ENCODE measurements around the gene NEIL1.

NEIL1 gene

DNA sequence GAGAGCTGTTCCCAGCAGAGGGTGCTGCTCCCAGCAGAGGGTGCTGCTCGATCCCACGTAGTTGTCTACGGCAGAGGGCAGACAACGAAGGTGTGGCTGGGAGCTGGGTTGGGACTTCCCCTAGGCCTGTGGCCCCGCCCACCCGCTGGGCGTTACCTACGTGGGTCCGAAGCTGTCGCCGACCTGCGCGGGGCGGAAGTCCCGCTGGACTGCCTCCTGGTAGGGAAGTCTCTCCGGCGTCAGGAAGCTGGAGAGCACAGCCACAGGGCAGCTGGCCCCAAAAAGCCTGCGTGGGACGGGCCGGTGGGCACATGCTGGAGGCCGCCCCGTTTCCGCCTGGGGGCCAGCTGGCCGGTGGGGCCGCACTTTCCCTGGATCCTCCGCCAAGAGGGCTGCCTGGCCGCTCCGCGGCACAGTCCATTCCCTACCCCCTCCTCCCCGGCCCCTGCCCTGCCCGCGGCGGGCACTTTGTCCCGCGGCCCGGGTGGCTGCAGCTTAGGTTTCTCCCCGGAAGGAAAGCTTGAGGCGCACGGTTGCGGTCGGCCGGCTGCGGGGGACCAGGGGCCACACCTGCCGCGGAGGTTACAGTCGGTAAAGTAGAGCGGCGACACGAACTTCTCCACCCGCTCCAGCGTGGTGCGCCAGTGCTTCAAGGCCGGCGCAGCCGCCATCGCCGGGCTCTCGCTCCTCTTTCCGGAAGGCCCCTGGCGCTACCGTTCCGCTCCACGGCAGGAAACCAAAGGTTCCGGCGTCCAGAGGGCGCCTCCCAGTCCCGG is 21.3 kb downstream of the NEIL1 start, which contains the start of gene MAN2C1:
Gene MAN2C1 (minus strand): TSS at position 695 of the 776 bp plus-strand sequence. CDS start 24 bp downstream, at position 671.
- TF ChIP-seq, protein P1, sequence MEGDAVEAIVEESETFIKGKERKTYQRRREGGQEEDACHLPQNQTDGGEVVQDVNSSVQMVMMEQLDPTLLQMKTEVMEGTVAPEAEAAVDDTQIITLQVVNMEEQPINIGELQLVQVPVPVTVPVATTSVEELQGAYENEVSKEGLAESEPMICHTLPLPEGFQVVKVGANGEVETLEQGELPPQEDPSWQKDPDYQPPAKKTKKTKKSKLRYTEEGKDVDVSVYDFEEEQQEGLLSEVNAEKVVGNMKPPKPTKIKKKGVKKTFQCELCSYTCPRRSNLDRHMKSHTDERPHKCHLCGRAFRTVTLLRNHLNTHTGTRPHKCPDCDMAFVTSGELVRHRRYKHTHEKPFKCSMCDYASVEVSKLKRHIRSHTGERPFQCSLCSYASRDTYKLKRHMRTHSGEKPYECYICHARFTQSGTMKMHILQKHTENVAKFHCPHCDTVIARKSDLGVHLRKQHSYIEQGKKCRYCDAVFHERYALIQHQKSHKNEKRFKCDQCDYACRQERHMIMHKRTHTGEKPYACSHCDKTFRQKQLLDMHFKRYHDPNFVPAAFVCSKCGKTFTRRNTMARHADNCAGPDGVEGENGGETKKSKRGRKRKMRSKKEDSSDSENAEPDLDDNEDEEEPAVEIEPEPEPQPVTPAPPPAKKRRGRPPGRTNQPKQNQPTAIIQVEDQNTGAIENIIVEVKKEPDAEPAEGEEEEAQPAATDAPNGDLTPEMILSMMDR (IDR thresholded peaks at IDR 0.05; ENCODE audit: control extremely low read depth, extremely low read depth, low read depth, missing control alignments) = peak; percentile 75
- ChIA-PET CTCF (interaction anchor here (0.6 to 4.5 kb wide), 46 partner anchors 8 to 434 kb away, joined by 3 to 47 read pairs (median 5); partner anchors contain the start of genes IMP3, NEIL1, SIN3A and SNUPN), POLR2A (interaction anchor here (0.6 to 2.8 kb wide), 13 partner anchors 15 to 506 kb away, joined by 3 to 23 read pairs (median 4); partner anchors contain the start of genes IMP3, PTPN9, SIN3A and SNX33)
- peak; percentile 97 for DNase-seq (ENCODE audit: extremely low spot score)

DNA sequence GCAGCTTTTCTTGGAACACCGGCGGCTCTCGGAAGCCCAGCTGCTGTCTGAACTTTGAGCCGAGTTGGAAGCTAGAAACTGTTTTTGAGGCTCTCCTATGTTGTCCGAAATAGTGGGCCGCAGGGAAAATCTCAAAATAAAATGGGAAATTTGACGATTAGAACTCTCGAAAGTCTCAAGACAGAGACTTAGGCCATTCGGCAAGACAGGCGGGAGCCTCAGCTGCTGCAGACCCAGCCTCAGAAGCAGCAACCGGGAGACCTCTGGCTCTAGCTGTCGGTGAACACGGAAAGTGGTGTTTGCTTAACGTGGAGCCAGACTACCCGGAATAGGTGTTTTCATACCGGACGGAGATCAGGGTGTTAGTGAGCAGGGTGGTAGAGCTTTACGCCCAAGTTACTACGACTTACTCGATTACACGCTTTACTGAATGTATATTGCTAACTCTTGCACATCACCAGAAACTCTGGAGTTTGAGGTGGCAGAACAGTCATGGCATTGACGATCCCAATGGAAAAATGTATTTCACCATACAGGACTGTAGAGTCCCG is 21.9 kb downstream of the NEIL1 start:
- TF ChIP-seq, protein P1 (IDR thresholded peaks at IDR 0.05; ENCODE audit: control extremely low read depth, extremely low read depth, low read depth, missing control alignments) = no peak
- POLR2A ChIA-PET = interaction anchor here (1.3 to 2.8 kb wide), 4 partner anchors 29 to 271 kb away, joined by 4 to 23 read pairs (median 13); partner anchors contain the start of genes IMP3 and SIN3A
- no peak for DNase-seq (ENCODE audit: extremely low spot score)
- CTCF ChIA-PET = interaction anchor here (1.0 to 4.5 kb wide), 20 partner anchors 9 to 325 kb away, joined by 3 to 47 read pairs (median 8); partner anchors contain the start of genes NEIL1, SIN3A, SNUPN and SNX33

DNA sequence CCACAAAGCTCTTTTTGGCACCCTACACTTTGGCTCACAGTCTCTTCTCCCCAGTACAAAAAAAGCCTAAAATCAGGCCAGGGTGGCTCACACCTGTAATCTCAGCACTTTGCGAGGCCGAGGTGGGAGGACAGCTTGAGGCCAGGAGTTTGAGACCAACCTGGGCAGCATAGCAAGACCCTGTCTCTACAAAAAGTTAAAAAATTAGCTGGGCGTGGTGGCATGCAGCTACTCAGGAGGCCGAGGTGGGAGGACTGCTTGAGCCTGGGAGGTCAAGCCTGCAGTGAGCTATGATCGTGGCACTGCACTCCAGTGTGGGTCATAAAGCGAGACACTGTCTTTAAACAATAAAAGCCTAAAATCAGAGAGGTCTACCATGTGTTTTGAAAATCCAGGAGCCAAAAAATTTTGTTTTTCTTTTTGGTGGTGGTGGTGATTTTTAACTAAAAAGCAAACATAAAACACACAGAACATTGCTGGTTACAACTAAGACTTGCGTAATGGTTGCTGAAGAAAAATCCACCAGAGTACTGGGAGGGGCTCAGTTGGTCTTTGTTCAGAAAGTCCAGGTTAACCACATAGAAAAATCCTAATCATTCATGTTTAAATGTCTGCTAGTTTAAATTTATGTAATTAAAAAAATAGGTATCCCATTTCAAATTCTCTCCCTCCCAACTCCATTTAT is 23.2 kb downstream of the NEIL1 start:
- DNase-seq (ENCODE audit: extremely low spot score) = no peak
- ChIA-PET POLR2A (interaction anchor here (2.8 kb wide), 1 partner anchor 81 kb away, joined by 17 read pairs; the partner anchor contains the start of gene SIN3A), CTCF (interaction anchor here (1.8 to 4.5 kb wide), 5 partner anchors 8 to 431 kb away, joined by 4 to 39 read pairs (median 17); no protein-coding TSS in a partner anchor)
- TF ChIP-seq, protein P1 (IDR thresholded peaks at IDR 0.05; ENCODE audit: control extremely low read depth, extremely low read depth, low read depth, missing control alignments) = no peak

DNA sequence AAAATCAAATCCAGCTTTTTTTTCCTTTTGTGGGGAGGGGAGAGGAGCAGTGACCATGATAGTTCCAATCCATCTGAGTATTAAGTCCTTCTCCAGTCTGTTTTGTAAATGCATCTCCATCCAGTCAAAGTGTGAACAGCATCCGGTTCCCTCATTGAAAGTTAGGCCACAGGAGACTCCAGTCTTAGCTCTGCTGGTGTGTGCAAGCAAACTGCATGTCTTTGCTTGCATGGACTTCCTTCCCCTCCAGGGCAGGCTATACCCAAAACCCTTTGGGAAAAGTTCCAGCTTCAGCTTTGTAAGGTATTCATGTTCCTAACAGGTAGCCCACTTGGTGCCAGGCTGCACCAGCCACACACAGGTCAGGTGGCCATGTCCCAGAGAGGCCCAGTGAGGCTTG is 24.6 kb downstream of the NEIL1 start:
- DNase-seq (ENCODE audit: extremely low spot score) = no peak
- ChIA-PET CTCF (interaction anchor here (1.8 kb wide), 1 partner anchor 430 kb away, joined by 4 read pairs; no protein-coding TSS in a partner anchor), POLR2A (interaction anchor here (0.7 to 0.8 kb wide), 2 partner anchors 83 to 746 kb away, joined by 3 read pairs; no protein-coding TSS in a partner anchor)
- TF ChIP-seq, protein P1 (IDR thresholded peaks at IDR 0.05; ENCODE audit: control extremely low read depth, extremely low read depth, low read depth, missing control alignments) = no peak

DNA sequence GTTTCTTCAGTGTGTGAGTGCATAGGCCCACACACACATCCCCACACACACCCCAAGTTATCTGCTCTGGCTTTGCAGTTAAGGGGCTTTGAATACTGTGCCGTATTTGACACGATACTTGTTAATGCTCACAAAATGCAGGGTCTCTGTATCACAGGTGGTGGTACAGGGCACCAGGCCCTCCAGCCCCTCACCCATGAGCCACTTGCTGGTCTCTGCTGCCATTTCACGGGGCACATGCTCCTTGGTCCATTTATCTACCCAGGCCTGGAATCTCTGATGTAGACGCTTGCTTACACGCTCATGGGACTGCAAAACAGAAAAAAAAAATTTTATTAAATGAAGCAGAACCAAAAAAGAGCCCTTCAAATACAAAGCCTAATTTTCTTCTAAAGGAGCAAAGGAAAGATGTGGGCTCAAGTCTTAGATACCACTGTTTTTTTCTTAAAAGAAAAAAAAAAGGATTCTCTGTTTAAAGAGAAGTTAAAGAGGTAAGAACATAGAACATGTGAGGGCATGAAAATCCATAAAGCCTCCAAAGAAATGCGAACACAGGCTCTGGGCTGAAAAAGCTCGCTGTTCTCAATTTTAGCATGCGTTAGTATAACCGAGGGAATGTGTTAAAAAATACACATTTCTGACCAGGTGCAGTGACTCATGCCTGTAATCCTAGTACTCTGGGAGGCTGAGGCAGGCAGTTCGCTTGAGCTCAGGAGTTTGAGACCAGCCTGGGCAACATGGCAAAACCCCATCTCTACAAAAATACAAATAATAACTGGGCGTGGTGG is 25.3 kb downstream of the NEIL1 start:
- DNase-seq (ENCODE audit: extremely low spot score) = no peak
- TF ChIP-seq, protein P1 (IDR thresholded peaks at IDR 0.05; ENCODE audit: control extremely low read depth, extremely low read depth, low read depth, missing control alignments) = no peak
- ChIA-PET POLR2A (no interaction called here), CTCF (no interaction called here)

All from GM10248 (cell line).